22Rv1 (cell line): ENCODE measurements around the gene GNPNAT1.
"Not testable (repeated sequence)": the region's sequence is repeated elsewhere in the genome, so short reads cannot be mapped to it uniquely, and the experiment has no call there.

Source experiments
- ZFX ChIP-seq: fragments of 450-650 bp; IDR thresholded peaks from 2 replicates; pipeline ENCODE4 v1.6.1; 2017; ENCODE audit warnings: antibody characterized with exemption, borderline replicate concordance
- TF ChIP-seq, protein P1 (sequence below): fragments of 450-650 bp; IDR thresholded peaks from 2 replicates; pipeline ENCODE4 v1.5.1; 2017; ENCODE audit warnings: mild to moderate bottlenecking

DNA sequence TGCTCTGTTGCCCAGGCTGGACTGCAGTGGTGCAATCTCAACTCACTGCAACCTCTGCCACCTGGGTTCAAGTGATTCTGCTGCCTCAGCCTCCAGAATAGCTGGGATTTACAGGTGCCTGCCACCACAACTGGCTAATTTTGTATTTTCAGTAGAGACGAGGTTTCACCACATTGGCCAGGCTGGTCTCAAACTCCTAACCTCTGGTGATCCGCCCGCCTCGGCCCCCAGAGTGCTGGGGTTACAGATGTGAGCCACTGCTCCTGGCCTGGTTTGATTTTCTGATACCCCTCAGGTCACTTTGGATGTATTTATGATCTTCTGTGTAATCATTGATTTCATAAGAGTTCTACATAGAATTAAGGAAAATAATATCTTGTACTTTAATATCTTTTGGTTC lies 28.5 kb downstream of the GNPNAT1 start:
- TF ChIP-seq, protein P1, sequence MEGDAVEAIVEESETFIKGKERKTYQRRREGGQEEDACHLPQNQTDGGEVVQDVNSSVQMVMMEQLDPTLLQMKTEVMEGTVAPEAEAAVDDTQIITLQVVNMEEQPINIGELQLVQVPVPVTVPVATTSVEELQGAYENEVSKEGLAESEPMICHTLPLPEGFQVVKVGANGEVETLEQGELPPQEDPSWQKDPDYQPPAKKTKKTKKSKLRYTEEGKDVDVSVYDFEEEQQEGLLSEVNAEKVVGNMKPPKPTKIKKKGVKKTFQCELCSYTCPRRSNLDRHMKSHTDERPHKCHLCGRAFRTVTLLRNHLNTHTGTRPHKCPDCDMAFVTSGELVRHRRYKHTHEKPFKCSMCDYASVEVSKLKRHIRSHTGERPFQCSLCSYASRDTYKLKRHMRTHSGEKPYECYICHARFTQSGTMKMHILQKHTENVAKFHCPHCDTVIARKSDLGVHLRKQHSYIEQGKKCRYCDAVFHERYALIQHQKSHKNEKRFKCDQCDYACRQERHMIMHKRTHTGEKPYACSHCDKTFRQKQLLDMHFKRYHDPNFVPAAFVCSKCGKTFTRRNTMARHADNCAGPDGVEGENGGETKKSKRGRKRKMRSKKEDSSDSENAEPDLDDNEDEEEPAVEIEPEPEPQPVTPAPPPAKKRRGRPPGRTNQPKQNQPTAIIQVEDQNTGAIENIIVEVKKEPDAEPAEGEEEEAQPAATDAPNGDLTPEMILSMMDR, result not testable (repeated sequence)
- TF ChIP-seq ZFX, result not testable (repeated sequence)
